ENCODE measurements around the gene MYEOV. TPM values are rescaled to one million over a fixed set of nuclear protein-coding genes. Genes with fewer than 3 reads are reported as not detected.
A peak's percentile ranks its signal among the peaks of the same experiment; 100 is the strongest.

MYEOV gene
- total RNA-seq: 31.4 TPM
- long read RNA-seq, transcript MYEOV-201 (3 exons, 2,287 nt): major isoform, 30 of 124 reads
- long read RNA-seq, transcript MYEOV-202 (3 exons, 1,996 nt): minor isoform, 22 of 124 reads
- long read RNA-seq, transcript MYEOV-205 (2 exons, 2,468 nt): minor isoform, 11 of 124 reads
- long read RNA-seq, transcript MYEOV-209 (3 exons, 569 nt): minor isoform, 5 of 124 reads
- long read RNA-seq, partial matches to known transcripts: 18 of 124 reads
- long read RNA-seq, other reads (novel, unspliced or antisense): 33 of 124 reads

DNA sequence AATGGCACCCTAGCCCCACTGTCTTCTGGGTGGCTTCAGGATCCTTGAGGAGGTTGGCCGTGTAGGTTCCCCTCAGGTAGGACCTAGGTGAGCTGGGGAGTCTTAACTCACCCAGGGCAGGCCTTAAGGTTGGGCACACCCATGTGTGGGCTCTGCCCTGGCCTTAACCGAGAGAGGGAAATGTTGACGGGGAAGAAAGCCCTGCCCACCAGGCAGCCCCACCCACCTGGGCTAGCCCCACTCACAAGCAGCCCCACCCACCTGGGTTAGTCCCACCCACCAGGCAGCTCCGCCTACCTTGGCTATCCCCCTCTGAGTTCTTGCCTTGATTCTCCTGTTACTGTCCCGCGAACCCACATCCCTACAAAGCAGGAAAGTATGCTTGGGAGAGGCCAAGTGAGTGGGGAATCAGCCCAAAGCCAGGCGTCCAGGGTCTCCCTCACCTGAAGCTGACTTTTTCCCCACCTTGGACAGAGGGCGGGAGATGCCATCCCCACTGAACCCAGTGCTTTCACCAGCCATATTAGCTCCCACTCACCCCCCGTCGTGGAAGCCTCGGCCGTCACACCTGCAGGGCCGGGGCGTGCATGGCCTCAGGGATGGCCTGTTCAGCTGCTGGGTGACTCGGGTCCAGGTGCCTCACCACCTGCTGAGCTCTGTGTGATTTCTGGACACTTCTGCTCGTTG, at the start of gene MYEOV:
TSS of gene MYEOV (plus strand) at position 337 of the 687 bp plus-strand sequence. CDS start 1,200 bp downstream, outside the sequence.
- no peak for DNase-seq (ENCODE audit: low spot score)

DNA sequence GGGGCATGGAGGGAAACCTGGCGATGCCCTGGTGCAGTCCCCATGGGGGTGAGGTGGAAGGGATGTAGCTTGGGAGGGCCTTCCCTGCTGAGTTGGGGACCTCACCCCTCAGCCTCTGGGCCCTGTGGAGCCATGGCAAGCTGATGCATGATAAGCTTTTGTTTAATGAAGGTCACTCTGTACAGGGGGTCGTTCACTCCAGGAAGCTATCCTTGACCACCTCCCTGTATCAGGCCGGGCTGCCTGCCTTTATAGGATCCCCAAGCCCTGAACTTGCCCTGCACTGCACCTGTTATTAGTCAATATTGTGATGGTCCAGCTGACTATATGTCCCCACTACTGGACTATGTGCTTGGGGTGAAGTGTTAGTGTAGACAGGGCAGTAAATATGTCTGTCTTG, 49.7 kb upstream of the MYEOV start:
- peak; percentile 60 for DNase-seq (ENCODE audit: low spot score)

DNA sequence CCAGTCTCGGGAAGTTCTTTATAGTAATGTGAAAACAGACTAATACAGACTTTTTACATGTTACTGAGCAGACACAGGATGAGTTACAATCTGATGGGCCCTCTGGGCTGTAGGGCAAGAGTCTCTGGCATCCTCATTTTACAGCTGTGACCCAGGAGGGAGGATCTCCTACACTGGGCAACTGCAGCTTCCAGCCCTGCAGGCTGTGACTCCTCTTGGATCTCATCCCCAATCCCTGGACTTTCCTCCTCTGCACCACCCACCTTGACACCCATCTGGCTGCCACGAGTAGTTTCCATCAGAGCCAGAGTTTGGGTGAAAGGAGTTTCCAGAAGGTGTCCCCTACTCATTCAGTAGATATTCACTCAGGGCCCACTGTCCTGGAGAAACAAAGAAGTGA, 48.9 kb upstream of the MYEOV start:
- peak; percentile 65 for DNase-seq (ENCODE audit: low spot score)

DNA sequence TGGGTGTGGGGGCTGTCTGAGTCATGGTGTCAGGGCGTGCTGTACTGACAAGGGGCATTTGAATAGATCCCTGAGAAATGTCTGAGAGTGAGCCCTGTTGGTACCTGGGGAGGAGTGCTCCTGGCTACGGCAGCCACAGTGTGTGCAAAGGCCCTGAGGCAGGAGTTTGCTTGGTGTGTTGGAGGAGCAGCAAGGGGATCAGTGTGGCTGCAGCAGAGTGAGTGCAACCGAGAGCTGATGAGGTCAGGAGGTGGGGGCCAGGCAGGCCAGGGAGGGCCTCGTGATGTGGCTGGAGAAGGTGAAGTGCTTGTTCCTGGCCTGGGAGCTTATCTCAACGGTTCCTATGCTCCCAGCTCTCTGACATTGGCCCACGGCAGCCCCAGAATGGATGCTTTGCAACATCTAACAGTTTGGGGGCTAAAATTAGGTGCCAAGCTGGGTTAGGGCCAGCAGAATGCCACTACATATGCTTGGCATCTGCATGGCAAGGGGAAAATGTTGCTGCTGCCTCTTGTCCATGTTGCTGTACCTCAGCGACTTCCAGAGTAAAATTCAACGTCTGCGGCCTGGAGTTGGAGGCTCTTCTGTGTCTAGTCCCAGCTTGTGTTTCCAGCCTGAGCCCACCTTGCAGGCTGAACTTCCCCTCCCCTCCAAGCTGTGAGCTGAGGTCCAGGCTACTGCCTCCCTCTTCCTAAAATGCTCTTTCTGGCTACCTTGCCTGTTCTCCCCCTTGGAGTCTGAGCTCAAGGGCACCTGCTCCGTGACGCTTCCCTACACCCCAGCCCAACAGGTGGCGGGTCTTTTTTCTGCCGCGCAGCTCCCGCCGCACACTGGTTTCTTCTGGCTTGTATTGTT, 48.2 kb upstream of the MYEOV start:
- DNase-seq (ENCODE audit: low spot score): peak; percentile 68

DNA sequence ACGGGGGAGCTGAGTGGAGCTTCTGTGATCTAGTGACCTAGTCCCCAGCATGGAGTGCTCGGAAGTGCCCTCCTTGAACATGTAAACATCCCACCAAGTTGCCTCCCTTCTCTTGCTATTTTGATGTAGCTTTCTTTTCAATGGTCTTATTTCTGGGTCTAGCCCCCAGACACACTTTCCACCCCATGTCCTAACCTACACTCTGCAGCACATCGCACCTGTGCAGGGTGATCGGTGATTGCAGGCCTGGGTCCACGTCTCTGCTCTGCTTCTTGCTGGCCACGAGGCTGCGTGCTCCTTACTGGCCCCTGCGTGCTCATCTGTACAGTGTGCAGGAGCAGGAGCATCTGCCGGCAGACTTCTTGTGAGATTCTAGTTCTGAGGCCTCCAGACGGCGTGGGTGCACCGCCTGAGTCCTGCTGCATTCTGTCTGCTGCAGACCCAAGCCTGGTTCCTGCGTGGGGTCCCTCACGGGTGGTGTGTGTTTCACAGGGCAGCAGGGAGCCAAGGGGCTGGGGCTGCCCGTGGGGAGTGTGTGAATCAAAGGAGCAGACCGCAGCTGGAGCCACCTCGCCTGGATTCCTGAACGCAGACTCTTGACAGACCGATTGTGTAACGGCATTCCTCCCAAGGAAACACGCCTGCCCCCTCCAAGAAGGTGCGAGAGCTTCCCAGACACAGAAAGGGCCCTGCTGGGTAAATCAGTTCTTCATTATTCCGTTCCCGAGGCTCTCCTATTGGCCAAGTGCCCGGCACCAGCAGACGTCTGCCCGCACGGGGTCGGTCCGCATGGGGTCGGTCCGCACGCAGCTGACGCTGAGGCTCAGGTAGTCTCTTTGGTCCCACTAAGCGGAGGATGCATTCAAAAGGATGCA, 44.4 kb upstream of the MYEOV start:
- DNase-seq (ENCODE audit: low spot score): peak; percentile 55

DNA sequence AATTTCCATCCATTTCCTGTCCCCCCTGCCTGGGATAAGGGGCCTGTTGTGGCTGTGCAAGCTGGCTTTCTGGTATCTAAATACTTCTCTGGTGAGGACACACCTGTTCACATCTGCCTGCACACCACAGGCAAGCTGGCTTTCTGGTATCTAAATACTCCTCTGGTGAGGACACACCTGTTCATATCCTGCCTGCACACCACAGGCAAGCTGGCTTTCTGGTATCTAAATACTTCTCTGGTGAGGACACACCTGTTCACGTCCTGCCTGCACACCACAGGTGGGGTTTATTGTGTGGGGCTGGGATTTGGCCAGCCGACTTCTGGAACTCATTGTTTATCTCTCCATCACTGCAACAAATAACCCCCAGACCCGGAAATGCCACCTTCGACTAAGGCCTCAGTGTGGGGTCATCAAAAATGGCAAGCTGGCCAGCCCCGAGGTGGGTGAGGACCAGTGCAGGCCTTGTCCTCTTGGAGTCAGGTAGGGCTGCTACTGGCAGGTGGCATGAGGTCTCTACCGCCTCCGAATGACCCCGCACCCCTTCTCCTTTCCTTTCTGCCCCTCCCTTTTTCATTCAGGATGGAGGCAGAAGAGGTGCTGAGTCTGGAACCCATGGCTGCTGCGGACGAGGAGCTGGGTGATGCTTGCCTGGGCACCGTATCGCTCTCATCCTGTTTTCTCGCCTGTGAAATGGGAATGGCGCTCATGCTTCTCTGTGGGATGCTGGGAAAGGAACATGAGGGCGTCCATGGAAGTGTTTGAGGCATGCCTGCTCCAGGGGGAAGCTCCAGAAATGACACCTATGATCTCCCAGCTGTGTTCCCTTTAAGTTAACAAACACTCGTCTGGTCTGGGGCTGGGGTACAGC, 43.5 kb upstream of the MYEOV start:
- DNase-seq (ENCODE audit: low spot score): peak; percentile 55

DNA sequence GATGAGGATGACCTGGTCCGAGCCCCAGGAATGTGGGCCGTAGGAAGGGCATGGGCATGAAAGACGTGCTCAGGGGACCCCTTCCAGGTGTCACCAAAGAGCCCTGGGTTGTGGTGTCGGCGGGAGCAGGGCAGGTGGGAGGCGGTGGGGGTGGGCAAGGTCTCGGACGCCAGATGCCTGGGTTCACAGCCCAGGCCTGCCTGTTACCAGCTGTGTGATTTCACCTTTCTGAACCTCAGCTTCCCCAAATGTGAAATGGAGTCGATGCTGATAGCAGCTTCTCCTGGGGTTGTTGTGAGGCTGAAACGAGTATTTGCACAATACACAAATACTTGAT, 42.9 kb upstream of the MYEOV start:
- no peak for DNase-seq (ENCODE audit: low spot score)

DNA sequence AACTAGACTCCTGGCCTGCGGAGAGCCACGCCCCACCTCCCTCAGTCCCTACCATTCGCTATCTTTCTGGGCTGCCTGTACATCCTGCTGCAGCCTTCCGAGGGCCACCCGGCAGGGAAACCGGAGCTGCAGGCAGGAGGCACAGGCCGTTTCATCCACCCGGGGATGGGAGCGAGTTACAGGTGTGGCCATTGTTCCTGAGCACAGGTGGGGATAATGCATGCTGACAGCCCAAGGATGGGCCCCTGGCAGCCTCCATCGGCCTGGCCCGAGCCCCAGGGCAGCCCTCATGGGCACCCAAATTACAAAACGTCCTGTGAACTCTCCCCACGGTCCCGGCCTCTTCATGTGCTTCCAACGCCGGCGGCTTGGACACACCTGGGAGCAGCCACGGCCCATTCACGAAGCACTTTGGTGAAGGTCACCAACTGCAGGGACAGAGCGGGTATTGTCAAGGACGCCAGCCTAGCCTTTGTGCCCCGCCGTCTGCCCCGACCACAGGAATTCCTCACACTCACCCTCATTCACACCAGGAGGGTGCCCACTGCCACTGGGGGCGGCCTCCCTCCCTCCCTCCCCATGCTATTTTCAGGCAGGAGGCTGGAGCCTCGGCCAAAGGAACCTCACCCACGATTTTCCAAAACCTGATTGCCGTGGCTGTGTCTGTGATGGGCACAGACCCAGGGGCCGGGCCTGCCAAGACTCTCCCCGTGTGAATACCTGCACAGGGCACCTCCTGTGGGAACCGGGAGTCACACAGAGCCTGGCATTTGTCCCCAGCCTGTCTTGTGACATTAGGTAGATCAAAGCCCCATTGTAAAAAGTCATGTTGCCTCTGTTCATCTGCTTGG, 42.1 kb upstream of the MYEOV start:
- DNase-seq (ENCODE audit: low spot score): peak; percentile 76

DNA sequence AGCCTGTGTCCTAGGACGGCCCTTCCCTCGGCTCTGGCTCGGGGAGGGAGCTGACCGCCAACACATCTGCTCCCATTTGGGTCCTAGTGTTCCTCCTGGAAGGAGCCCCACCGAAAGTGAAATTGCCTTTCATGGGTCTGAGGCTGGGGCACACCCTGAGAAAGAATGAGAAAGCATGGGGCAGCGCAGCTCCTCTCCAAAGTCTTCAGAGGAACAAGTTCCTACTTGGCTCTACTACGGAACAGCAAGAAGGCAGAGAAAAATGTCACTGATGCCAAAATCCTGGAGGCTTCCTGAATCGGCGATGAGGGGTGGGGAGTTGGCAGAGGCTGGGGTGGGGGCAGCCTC, 41.5 kb upstream of the MYEOV start:
- no peak for DNase-seq (ENCODE audit: low spot score)

DNA sequence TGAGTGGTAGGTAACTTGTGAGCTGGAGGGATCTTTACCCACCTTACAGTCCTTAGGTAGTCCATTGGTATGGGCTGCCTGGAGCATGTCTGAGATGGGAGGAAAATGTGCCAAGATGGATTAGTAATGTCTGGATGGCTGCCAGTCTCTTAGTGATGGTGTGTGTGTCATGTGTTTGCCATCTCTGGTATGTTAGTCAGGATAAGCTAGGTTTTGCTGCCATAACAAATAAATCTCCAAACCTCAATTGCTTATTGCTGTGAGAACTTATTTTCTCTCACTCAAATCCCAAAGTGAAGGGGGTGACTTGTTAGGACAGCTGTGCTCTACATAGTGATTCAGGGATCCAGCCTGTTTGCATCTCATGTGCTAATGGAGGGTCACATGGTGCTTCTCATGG, 40.9 kb upstream of the MYEOV start:
- no peak for DNase-seq (ENCODE audit: low spot score)

DNA sequence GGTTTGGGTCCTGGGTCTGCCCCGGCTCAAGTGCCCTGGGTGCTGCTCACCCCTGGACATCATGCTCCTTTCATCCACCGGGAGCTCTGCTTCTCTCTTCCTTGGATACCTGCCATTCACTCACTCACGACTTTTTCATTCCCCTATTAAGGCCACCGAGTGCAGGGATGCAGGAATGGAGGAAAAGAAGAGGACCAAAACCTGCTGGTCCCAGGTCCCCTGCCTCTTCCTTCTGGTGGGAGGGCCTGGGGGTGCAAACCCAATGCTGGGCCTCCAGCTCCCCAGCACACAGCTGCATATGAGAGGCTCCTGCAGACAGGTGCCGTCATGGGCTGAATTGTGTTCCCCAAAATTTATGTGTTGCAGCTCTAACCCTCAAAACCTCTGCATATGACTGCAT, 36.8 kb upstream of the MYEOV start:
- peak; percentile 59 for DNase-seq (ENCODE audit: low spot score)

DNA sequence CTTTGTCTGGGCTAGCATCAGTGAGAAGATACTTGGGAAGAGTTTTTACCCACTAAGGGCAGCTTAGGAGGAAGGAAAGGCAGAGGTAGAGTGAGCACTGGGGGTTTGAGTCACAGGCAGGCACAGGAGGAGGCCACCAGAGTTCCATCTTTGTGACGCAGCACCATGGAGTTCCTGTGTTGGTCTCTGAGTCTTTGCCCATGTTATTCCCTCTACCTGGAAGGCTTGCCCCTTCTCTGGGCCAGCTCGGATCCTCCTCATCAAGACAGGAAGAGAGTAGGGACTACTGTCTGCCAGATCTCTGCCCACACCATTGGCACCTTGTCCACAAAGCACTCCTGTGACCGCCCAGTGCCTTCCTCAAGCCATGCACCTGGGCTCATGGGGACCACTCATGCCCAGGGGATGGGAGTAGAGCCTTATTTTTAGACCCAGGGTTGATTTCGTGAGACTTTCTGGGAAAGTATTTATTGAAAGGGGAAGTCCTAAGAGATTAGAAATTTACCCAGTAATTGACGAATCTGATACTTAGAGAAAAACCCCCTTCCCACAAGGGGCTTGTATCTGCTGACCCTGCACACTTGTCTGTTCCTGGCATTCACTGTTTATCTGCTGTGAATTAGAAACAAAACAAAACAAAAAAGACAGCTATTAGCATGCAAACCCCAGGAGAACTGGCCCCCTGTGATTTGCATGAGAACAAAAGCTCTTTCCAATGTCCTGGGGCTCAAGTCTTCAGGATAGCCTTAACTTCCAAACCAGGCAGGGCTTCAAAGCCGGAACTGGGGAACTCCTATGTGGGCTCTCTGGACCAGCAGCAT, 35.9 kb upstream of the MYEOV start:
- DNase-seq (ENCODE audit: low spot score): peak; percentile 75

DNA sequence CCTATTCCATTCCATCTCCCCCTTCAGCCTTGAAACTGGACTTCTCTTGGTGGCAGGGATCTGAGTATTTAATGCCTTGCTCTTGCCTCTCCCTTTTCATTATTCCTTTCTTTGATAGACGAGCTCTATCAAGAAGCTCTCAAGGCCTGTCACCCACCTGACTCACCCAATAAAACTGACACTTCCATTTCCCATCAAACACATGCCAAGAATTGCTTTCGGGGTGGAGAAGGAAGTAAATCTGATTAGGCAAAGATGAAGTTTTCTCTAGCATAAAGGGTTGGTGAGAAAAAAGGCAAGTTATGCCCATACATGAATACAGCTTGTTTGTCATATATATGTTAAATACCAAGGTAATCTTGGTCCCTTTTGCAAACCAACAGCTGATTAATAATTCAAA, 34.9 kb upstream of the MYEOV start:
- DNase-seq (ENCODE audit: low spot score): no peak

DNA sequence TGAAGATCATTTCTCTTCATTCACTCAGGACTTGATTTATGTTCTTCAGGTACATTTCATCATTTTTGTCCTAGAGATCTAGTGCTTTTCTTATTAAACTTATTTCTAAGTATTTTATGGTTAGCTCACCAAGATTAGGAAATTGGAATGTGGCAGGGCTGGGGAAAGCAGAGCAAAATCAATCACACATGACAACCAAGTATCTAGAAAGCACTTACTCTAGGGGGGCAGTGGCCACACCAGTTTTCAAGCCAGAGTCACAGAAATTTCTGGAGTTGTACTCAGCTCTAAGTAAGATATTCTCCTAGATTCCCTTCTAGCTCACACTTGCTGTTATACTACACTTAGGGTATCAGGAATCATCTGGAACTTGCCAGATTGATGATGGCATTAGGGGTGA, 33.3 kb upstream of the MYEOV start:
- DNase-seq (ENCODE audit: low spot score): no peak

DNA sequence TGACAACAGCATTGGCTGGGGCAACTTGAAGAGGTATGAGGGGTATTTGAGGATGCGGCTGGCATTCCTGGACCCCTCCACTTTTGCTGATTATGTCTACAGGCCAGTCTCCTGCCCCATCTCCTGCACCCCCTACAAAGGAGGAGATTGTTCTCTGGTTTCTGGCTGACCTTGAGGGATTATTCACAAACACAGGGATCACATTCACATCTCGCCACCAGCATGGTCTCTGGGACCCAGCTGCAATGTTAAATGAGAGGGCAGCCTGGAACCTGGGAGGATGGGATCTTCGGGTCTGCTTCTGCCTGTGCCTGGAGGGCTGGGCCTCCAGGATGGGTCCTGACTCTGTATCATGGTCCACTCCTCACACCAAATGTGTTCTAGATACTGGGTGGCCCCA, 32.8 kb upstream of the MYEOV start:
- peak; percentile 67 for DNase-seq (ENCODE audit: low spot score)

DNA sequence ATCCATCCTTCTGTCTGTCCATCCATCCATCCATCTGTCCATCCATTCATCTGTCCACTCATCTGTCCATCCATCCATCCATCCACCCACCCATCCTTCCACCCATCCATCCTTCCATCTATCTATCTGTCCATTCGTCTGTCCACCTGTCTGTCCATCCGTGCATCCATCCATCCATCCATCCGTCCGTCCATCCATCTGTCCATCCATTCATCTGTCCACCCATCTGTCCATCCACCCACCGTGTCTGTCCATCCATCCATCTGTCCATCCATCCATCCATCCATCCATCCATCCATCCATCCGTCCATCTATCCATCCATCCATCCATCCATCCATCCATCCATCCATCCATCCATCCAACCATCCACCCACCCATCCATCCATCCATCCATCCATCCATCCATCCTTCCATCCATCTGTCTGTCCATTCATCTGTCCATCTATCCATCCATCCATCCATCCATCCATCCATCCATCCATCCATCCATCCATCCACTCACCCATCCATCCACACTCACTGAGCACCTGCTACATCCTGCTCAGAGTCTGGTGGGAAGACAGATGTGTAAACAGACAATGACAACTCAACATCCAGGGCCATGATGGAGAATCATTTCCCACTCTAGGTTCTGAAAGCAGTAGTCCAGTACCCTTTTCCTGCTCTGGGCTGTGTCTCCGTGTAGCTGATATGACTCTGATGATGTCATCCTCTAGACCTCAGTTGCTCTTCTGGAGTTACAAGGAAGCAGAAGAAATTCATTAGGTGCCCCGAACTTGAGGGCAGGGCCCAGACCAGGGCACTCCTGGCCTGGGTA, 30.8 kb upstream of the MYEOV start:
- no peak for DNase-seq (ENCODE audit: low spot score)

DNA sequence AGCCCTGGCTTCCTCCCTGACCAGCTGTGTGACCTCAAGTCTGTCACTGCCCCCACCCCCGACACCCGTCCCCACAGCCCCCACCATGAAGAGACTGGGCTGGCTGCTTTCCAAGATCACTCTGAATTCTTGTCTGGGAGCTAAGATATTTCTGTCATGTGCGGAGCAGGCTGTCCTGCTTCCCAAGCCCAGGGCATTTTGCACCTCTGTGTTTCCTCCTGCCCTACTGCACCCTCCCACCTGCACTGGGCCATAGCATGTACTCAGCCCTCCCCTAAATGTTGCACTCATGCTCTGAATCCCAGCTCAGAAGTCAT, 30.3 kb upstream of the MYEOV start:
- DNase-seq (ENCODE audit: low spot score): no peak

DNA sequence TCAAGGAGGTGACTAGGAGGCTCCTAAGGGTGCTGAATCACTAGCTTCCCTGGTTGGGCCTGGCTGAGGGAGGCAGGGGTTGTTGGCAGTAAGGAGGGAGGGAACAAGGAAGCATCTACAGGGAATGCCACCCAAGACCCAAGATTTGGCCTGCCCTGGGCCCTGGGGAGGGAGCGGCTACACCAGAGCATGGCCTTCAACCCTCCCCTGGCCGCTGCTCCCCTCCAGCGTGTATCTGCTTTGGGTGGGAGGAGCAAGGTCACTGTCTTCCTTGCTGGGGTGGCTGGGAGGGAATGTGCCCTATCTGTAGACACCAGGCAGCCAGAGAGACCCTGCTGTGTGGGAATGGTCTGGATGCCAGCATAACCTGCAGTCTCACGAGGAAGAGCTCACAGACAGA, 29.5 kb upstream of the MYEOV start:
- no peak for DNase-seq (ENCODE audit: low spot score)
